Central memory CD8-positive, alpha-beta T cell (primary cell): Measurements from ENCODE around the gene TAT.
A peak's percentile ranks its signal among the peaks of the same experiment; 100 is the strongest.
"Not testable (repeated sequence)": the region's sequence is repeated elsewhere in the genome, so short reads cannot be mapped to it uniquely, and the experiment has no call there.

Experiments used
- ATAC-seq: fragments of 150-1000 bp; cut with Tn5 transposase; replicated peaks from 2 replicates; pipeline ENCODE4 v1.10.0; 2022; ENCODE audit warnings: mild to moderate bottlenecking, moderate FRiP score, moderate number of reproducible peaks; ENCODE audit not compliant: poor library complexity, severe bottlenecking; ENCODE audit errors: extremely low read depth
- DNase-seq, 2 donors: peaks; one replicate each; pipeline ENCODE4 v3.0.0; 2021; ENCODE audit warnings: low spot score in 2 of 2
- H3K27ac Mint-ChIP-seq: one replicate; pipeline ENCODE4 v1.8.0; 2022; ENCODE audit warnings: low read depth, mild to moderate bottlenecking, moderate library complexity, mixed read lengths
- H3K27me3 Mint-ChIP-seq: one replicate; pipeline ENCODE4 v1.8.0; 2022; ENCODE audit warnings: mixed read lengths
- H3K36me3 Mint-ChIP-seq: one replicate; pipeline ENCODE4 v1.8.0; 2022; ENCODE audit warnings: mild to moderate bottlenecking, moderate library complexity, mixed read lengths; ENCODE audit not compliant: insufficient read depth
- H3K4me1 Mint-ChIP-seq: one replicate; pipeline ENCODE4 v1.8.0; 2022; ENCODE audit warnings: mixed read lengths
- H3K4me3 Mint-ChIP-seq: one replicate; pipeline ENCODE4 v1.8.0; 2022; ENCODE audit warnings: mild to moderate bottlenecking, moderate library complexity, mixed read lengths
- H3K9me3 Mint-ChIP-seq: one replicate; pipeline ENCODE4 v1.8.0; 2022; ENCODE audit warnings: mixed read lengths

Gene TAT

GRCh38 chr16:71572497-71573116, 4.3 kb downstream of the TAT start:
- ATAC-seq: no peak
- Mint-ChIP-seq H3K27me3 (peaks cover 39% of the 10 kb centered on the region), H3K36me3 (no peaks in the 10 kb centered on the region)

DNA sequence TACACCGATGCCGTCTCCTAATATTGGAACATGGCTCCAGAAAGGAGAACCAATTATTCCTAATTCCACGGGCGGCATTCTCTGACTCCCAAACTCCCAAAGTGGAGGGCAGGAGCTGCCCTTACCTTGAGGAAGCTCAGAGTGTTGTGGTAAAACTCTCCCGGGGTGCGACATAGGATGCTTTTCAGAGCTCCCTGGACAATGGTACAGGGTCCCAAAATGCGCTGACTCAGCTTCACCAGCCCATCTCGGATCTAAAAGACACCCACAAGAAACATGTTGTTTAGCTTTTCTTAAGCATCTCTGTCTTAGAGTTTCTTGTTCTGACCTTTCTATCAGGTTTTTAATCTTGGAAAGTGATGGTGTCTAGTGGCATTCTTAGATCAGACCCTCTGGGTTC, 6.7 kb downstream of the TAT start:
- Mint-ChIP-seq H3K4me1 (peaks cover 9% of the 10 kb centered on the region), H3K27me3 (peaks cover 14% of the 10 kb centered on the region), H3K36me3 (peaks cover 6% of the 10 kb centered on the region), H3K27ac (no peak overlapping the region), H3K4me3 (no peak overlapping the region), H3K9me3 (no peaks in the 10 kb centered on the region)
- ATAC-seq: no peak
- no peak for DNase-seq

More at GRCh38 chr16:71572497-71573116, 4.3 kb downstream of the TAT start:
- no peaks in the 10 kb centered on the region for H3K9me3 Mint-ChIP-seq
- DNase-seq: no peak
- no peak overlapping the region for H3K27ac Mint-ChIP-seq
- no peaks in the 10 kb centered on the region for H3K4me1 Mint-ChIP-seq
- no peak overlapping the region for H3K4me3 Mint-ChIP-seq

- Mint-ChIP-seq H3K36me3 (peaks cover 11% of the 10 kb centered on the region), H3K4me3 (no peak overlapping the region), H3K4me1 (peaks cover 13% of the 10 kb centered on the region), H3K9me3 (no peaks in the 10 kb centered on the region), H3K27me3 (peaks cover 14% of the 10 kb centered on the region), H3K27ac (no peak overlapping the region)
- DNase-seq (no peak), ATAC-seq (no peak)
Observed at GRCh38 chr16:71569621-71570020, 7.3 kb downstream of the TAT start.

GRCh38 chr16:71568551-71568950, 8.3 kb downstream of the TAT start:
- Mint-ChIP-seq H3K36me3 (peaks cover 17% of the 10 kb centered on the region), H3K9me3 (no peaks in the 10 kb centered on the region), H3K4me3 (no peak overlapping the region), H3K27me3 (peaks cover 14% of the 10 kb centered on the region), H3K27ac (no peak overlapping the region), H3K4me1 (peaks cover 21% of the 10 kb centered on the region)
- no peak for DNase-seq
- ATAC-seq: no peak

GRCh38 chr16:71567931-71568330, 9.0 kb downstream of the TAT start:
- H3K4me3 Mint-ChIP-seq: no peak overlapping the region
- H3K27ac Mint-ChIP-seq: no peak overlapping the region
- H3K4me1 Mint-ChIP-seq: peaks cover 21% of the 10 kb centered on the region
- no peaks in the 10 kb centered on the region for H3K9me3 Mint-ChIP-seq
- H3K27me3 Mint-ChIP-seq: peaks cover 14% of the 10 kb centered on the region
- DNase-seq (no peak), ATAC-seq (no peak)
- H3K36me3 Mint-ChIP-seq: peaks cover 19% of the 10 kb centered on the region

GRCh38 chr16:71565812-71566700, 10.8 kb downstream of the TAT start:
- Mint-ChIP-seq H3K27ac (peak overlapping the region; percentile 99), H3K36me3 (peaks cover 19% of the 10 kb centered on the region), H3K4me3 (peak overlapping the region; percentile 86), H3K4me1 (peaks cover 21% of the 10 kb centered on the region), H3K9me3 (no peaks in the 10 kb centered on the region), H3K27me3 (peaks cover 12% of the 10 kb centered on the region)
- DNase-seq: no peak
- ATAC-seq: no peak

DNA sequence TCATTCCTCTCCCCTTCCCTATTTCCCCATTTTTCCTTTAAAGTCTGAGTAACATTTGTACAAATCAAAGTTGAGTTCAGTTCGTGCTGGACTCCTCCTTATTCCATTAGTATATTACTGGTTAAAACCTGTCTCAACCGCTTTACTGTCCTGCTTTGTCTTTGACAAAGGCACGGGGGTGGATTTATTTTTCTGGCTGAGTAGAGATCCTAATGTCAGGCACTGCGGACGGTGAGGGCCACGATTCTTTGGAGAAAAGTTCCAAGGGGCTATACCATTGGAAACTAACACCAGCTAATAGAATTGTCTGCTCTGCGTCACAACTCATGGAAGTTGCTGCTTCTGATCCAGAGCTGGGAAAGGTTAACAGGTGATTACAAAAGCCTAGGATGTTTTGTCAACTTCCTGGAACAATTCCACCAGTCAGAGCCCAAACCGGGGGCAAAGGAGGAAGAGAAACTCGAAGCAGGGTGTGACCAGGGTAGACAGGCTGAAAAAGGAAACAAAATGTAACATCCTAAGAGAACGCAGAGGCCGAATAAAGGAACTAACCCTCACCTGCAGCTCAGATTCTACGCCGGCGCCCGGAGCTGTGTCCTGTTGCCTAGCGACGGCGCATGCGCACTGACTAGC, 12.4 kb downstream of the TAT start:
- Mint-ChIP-seq H3K4me3 (peak overlapping the region; percentile 86), H3K27ac (peak overlapping the region; percentile 99), H3K36me3 (peaks cover 19% of the 10 kb centered on the region), H3K9me3 (no peaks in the 10 kb centered on the region), H3K27me3 (no peaks in the 10 kb centered on the region), H3K4me1 (peaks cover 21% of the 10 kb centered on the region)
- ATAC-seq: no peak
- no peak for DNase-seq

DNA sequence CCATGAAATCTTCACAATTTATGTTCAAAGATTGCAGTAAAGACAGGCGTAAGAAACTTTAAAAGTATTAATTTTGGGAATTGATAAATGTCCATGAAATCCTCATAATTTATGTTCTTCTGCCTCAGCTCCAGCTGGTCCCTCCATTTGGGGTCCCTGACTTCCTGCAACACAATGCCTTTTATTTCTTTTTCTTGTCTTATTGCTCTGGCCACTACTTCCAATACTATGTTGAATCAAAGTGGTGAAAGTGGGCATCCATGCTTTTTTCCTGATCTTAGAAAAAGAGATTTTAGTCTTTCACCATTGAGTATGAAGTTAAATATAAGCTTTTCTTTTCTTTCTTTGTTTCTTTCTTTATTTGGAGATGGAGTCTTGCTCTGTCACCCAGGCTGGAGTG, 14.3 kb downstream of the TAT start:
- no peaks in the 10 kb centered on the region for H3K27me3 Mint-ChIP-seq
- H3K4me1 Mint-ChIP-seq: peaks cover 21% of the 10 kb centered on the region
- no peak overlapping the region for H3K27ac Mint-ChIP-seq
- peaks cover 19% of the 10 kb centered on the region for H3K36me3 Mint-ChIP-seq
- no peak for ATAC-seq
- H3K9me3 Mint-ChIP-seq: no peaks in the 10 kb centered on the region
- H3K4me3 Mint-ChIP-seq: no peak overlapping the region
- no peak for DNase-seq

DNA sequence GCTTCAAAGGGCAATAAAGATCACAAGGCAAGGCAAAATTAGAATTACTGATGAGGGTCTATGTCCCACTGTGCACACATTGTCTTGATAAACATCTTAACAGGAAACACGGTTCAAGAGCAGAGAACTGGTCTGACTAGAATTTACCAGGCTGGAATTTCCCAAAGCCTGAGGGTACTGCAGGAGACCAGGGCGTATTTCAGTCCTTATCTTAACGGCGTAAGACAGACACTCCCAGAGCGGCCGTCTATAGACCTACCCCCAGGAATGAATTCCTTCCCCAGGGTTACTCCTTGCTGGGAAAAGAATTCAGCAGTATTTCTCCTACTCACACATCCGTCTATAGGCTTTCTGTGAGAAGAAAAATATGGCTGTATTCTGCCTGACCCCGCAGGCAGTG, 15.0 kb downstream of the TAT start:
- peaks cover 19% of the 10 kb centered on the region for H3K36me3 Mint-ChIP-seq
- H3K4me3 Mint-ChIP-seq: not testable (repeated sequence)

GRCh38 chr16:71559855-71560254, 17.0 kb downstream of the TAT start:
- Mint-ChIP-seq H3K4me3 (no peak overlapping the region), H3K9me3 (no peaks in the 10 kb centered on the region), H3K27me3 (no peaks in the 10 kb centered on the region), H3K4me1 (peaks cover 10% of the 10 kb centered on the region), H3K36me3 (peaks cover 10% of the 10 kb centered on the region), H3K27ac (no peak overlapping the region)
- DNase-seq (no peak), ATAC-seq (no peak)

More for the DNA sequence above, 15.0 kb downstream of the TAT start:
- DNase-seq, ATAC-seq, H3K27ac Mint-ChIP-seq, H3K27me3 Mint-ChIP-seq, H3K9me3 Mint-ChIP-seq: not testable (repeated sequence)
- H3K4me1 Mint-ChIP-seq: peaks cover 21% of the 10 kb centered on the region

DNA sequence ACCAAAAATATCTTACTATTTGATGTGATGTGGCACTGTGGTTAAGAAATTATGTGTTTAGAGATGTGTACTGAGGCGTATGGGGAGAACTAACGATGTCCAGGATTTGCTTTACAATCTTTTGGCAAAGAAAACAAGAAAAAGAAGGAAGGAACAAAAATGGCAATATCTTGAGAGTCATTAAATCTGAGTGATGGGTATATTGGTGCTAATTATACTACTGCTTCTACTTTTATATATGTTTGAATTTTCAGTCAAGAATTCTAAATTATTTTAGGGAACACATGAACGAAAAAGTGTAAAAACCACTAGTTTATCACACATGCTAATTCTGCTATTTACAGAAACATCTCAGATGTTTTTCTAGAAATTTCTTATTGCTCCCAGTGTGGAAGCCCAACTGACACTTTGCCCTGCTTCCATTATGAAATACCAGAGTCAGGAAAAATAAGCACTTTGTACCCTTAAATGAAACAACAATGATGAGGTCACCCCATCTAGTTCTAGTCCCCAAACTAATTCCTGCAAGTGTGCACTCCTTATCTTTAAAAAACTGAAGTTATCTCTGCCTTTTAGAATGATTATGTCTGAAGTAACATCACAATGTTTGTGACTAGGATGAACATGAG, 18.8 kb downstream of the TAT start:
- Mint-ChIP-seq H3K4me3 (no peak overlapping the region), H3K27ac (no peak overlapping the region), H3K9me3 (no peaks in the 10 kb centered on the region), H3K36me3 (peaks cover 2% of the 10 kb centered on the region), H3K4me1 (no peaks in the 10 kb centered on the region), H3K27me3 (no peaks in the 10 kb centered on the region)
- no peak for DNase-seq
- ATAC-seq: no peak

GRCh38 chr16:71557299-71557698, 19.6 kb downstream of the TAT start:
- H3K9me3 Mint-ChIP-seq: no peaks in the 10 kb centered on the region
- H3K4me1 Mint-ChIP-seq: no peaks in the 10 kb centered on the region
- H3K36me3 Mint-ChIP-seq: no peaks in the 10 kb centered on the region
- H3K27me3 Mint-ChIP-seq: peaks cover 6% of the 10 kb centered on the region
- ATAC-seq: no peak
- DNase-seq: no peak
- no peak overlapping the region for H3K27ac Mint-ChIP-seq
- H3K4me3 Mint-ChIP-seq: no peak overlapping the region
